GM18867 (cell line): ENCODE results near the gene S100PBP.

Experiments used
- ATAC-seq: cut with Tn5 transposase; IDR thresholded peaks from one replicate; pipeline ENCODE4 v1.9.1; 2021; ENCODE audit warnings: mild to moderate bottlenecking, moderate library complexity; ENCODE audit not compliant: unreplicated experiment

S100PBP gene

DNA sequence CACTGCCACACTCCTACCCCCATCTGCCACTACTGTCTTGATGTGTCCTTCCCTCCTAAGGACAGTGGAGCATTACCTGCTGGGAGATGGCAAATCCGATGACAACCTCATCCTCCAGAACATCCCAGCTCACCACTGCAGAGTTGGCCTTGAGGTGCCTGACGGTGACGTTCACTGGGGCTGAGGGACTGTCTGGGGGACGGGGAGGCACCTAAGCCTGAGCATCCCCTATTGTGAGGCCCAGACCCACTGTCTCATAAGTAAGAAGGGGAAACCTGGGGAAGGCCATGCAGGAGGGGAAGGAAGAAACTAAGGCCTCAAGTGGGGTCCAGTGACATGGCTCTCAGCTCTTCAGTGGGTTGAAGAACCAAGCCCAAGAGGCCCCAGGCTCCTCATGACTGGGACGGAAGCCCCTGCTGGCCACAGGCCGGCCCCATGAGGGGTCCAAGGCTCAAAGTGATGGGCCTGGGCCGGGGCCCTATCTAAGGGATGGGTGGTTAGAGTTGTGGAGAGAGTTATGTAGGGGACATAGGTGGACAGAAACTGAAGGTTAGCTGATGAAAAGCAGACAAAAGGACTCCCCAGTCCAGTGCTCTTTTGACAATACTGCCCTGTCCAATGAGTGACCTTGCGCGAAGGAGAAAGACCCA is 51.5 kb downstream of the S100PBP start:
- ATAC-seq: no peak

DNA sequence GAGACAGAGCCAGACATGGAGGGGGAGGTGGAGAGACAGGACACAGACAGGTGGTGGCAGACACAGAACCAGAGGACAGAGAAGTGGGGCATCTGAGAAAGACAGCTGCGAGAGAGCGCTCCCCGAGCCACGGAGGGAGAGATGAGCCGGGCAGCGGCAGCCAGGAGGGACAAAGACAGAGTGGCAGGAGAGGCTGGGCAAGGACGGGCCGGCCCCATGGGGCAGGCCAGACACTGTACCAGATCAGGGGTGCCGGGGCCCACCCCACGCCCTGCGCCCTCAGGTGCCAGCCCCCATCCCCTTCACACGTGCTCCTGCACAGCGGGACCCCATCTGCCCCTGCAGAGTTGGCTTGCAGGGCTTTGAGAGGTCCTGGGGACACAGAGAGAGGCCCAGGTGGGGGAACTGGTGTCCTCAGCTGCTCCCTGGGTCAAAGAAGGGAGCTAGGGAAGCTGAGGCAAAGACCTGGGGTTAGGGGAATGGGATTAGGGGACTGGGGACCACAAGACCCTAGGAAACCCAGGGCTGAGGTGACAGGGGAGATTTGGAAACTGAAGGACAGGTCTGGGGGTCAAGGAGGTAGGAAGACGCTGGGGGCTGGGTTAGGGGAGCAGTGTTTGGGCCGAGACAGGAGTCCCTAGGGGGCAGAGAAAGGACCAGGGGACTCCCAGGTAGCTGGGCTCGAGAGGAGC is 52.6 kb downstream of the S100PBP start:
- ATAC-seq: no peak

DNA sequence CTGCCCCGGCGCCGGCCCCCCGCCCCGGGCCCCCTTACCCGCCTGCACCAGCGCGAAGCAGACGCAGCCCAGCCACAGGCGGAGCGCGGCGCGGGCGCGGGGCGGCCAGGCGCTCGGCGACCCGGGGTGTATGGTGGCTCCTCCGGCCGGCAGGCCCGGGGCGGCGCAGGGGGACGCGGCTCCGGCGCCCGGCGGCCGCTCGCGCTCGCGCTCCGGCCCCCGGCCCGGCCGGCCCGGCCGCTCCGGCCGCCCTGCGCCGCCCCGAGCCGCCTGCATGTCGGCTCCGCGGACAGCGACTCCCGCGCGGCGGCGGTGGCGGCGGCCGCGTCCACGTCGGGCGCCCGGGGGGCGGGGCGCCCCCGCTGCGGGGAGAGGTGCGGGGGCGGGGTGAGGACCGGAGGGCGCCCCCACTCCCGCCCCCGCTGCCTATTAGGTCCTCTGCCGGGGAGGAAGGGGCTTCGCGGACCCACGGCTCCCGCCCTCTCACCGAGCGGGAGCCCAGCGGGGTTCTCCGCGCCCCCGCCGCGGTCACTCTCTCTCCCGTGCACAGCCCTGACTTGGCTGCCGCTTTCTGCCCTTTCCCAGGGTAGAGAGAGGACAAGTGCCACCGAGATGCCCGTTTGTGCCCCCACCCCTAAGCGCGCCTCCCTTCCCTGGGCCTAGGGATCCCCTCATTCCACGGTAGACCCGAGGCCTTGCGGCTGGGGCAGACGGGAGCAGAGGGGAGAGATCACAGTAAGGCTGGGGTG is 53.3 kb downstream of the S100PBP start, which contains the start of gene FNDC5:
FNDC5 (minus strand) TSS at position 298 of the 749 bp plus-strand sequence.
- no peak for ATAC-seq

DNA sequence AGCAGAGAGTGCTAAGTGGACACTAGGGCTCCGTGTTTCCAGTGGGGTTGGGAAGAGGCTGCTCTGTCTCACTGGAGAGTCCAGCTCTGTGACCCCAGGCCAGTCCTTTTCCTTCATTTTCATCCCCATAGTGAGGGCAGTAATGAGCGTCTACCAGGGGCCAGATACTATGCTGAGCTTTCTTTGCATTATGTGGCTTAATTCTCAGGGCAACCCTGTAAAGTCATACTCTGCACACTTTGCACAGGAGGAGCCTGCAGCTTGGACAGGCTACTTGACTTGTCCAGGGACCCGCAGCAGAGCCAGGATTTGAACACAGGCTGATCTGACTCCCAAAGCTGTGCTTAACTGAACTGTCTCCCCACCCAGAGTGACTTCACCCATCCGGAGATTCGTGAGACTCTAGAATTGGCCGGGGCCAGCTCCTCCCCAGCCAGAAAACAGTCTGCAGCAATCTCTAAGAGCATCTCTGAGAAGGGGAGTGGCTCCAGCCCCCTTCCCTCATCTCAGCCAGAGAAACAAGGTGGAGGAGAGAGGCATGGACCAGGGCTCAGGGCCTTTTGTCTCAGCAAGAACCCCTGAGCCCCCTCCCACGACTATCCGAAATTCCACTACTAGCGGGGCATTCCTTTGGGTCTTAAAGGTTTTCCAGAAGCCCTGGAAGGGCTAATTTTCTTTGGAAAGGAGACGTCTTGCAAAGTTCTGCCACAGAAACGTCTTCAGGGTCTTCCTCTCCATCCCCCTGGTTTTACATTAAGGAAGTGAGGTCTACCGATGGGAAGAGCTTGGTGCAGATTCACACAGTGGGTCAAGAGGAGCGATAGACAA is 54.1 kb downstream of the S100PBP start:
- no peak for ATAC-seq

GRCh38 chr1:32872192-32872460 is 54.7 kb downstream of the S100PBP start:
- ATAC-seq: no peak

- no peak for ATAC-seq
Observed at GRCh38 chr1:32873484-32873883, 56.0 kb downstream of the S100PBP start.

- ATAC-seq: no peak
Observed at GRCh38 chr1:32874860-32875752, 57.7 kb downstream of the S100PBP start.

DNA sequence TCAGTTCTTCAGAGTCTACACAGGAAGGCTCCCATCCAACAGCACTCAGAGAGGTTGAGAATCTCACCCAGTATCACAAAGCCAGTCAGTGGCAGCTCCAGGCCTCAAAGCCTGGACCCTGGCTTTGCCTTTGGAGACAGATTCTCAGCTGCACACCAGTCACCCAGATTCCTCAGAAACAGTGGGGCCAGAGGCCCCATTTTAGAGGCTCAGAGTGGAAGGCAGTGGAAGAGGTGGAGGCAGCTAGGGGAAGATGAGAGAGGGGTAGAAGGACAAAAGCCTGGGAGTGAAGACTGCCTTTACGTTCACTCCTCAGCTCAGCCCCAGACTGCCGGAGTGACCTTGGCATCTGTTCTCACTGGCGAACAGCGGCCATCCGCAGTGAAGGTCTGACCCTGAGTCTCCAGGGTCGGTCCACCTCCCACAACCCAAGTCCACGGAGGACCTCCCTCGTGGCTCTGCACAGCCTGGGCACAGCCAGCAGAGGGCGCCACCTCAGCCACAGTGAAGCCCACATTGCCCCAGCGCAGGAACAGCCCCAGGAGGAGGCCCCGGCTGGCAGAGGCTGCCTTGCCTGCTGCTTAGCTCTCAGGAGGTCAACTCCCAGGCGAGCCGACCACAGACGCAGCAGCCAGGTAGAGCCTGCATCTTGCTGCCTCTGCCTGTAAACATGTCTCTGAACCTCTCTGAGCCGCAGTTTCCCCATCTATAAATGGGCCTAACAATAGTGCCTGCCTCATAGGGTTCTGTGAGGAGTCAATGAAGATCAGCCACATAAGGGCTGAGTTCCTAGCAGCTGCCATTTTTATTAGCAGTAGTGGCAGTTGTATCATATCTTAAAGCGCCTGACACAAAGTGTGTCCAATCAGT is 59.1 kb downstream of the S100PBP start:
- no peak for ATAC-seq

GRCh38 chr1:32877211-32878110 is 60.0 kb downstream of the S100PBP start:
- ATAC-seq: no peak

- ATAC-seq: no peak
Observed at GRCh38 chr1:32878183-32878582, 60.7 kb downstream of the S100PBP start.

DNA sequence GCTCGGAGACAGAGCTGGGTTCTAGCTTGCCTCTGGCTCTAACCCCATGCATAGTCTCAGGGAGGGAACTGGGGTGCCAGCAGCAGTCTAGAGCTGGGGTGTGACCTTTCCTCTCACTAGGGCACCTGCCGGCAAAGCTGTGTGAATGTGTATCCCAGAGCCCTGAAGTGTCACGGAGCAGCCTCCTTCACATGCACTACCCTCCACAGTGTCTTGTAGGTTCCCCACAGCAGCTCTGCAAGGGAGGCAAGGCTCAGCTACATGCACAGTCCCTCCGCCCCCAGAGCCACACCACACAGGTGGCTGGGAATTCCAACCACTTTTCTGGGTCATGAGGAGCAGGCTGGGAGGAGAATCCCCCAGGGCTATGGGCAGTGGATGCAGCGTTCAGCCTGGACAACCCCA is 61.2 kb downstream of the S100PBP start:
- no peak for ATAC-seq

- ATAC-seq: no peak
Observed at GRCh38 chr1:32881291-32881690, 63.8 kb downstream of the S100PBP start.

- ATAC-seq: no peak
Observed at GRCh38 chr1:32881871-32882850, 64.7 kb downstream of the S100PBP start.

GRCh38 chr1:32883338-32884031 is 66.0 kb downstream of the S100PBP start:
- ATAC-seq: no peak

DNA sequence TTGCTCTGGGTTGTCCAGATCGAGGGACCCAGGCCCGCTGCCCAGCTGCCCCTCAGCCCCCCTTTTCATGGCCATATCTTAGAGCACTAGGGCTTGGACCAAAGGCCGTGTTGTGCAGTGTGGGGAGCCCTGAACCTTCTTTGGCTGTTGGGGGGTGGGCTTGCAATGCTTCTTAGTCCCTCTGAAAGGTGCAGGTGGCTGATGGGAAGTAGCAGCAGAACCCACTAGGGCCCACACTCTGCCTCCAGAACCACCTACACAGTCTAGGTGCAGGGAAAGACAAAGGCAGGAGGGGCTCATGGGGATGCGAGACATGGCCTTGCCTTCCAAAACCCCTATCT is 66.5 kb downstream of the S100PBP start:
- ATAC-seq: no peak

DNA sequence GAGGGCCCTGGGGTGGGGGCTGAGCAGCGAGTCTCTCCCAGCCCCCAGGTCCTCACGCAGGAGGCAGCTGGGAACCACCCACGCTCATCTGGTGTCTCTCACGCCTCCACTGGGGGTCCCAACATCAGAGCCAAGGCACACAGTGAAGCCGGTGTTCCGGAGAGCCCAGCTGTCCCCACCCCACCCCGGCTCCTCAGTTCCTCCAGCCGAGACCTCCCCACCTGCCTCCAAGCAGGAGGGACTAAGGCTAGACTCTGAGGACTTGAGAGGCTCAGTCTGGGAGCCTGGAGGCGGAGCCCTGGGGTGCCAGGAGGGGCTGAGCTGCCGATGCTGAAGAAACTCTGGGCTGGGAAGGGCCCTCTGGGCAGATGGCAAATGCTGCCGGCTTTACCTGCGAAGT is 67.3 kb downstream of the S100PBP start:
- no peak for ATAC-seq

GRCh38 chr1:32885676-32886003 is 68.2 kb downstream of the S100PBP start:
- ATAC-seq: no peak
